Measurements from ENCODE around the gene C9orf43. TPM values are rescaled to one million over a fixed set of nuclear protein-coding genes. Genes with fewer than 3 reads are reported as not detected.

The C9orf43 gene
- total and polyA plus RNA-seq, 10 donors: 0.27 to 0.92 (median 0.47) TPM; not detected in 2

GRCh38 chr9:113471566-113471965, 61.0 kb downstream of the C9orf43 start:
- 84 to 88% (median 87%) methylated on average over 6 of the region's 6 CpGs for WGBS, 5 donors
- Histone ChIP-seq H3K27ac (peak overlapping the region in 2 of 8 donors; percentile 0 to 56), H3K9me3 (peaks cover 0 to 11% (median 0%) of the 10 kb centered on the region in 8 donors), H3K36me3 (no peaks in the 10 kb centered on the region), H3K4me3 (no peak overlapping the region), H3K4me1 (peaks cover 0 to 5% (median 0%) of the 10 kb centered on the region in 6 donors), H3K27me3 (replicated peaks in 1 of 7) (no peaks in the 10 kb centered on the region)
- intact Hi-C loops (cut with DNase I; ENCODE audit: low total_unique reads): no loop called here
- DNase-seq: no peak
- TF ChIP-seq POLR2A (IDR thresholded peaks at IDR 0.05) (no peak), CTCF (IDR thresholded peaks at IDR 0.05 in 8 of 11, conservative IDR thresholded peaks at IDR 0.05 in 3 of 11) (no peak), POLR2AphosphoS5 (IDR thresholded peaks at IDR 0.05) (no peak)

- Histone ChIP-seq H3K4me3 (no peak overlapping the region), H3K27me3 (replicated peaks in 1 of 7) (no peaks in the 10 kb centered on the region), H3K4me1 (peaks cover 0 to 5% (median 0%) of the 10 kb centered on the region in 6 donors), H3K27ac (peak overlapping the region in 2 of 8 donors; percentile 0 to 56), H3K9me3 (peaks cover 0 to 8% (median 0%) of the 10 kb centered on the region in 8 donors), H3K36me3 (no peaks in the 10 kb centered on the region)
- 88 to 99% (median 96%) methylated on average over 5 of the region's 5 CpGs for WGBS, 5 donors
- TF ChIP-seq POLR2AphosphoS5 (IDR thresholded peaks at IDR 0.05) (no peak), CTCF (IDR thresholded peaks at IDR 0.05 in 8 of 11, conservative IDR thresholded peaks at IDR 0.05 in 3 of 11) (no peak), POLR2A (IDR thresholded peaks at IDR 0.05) (no peak)
- no peak for DNase-seq
- intact Hi-C loops (cut with DNase I; ENCODE audit: low total_unique reads): no loop called here
These were observed 61.7 kb downstream of the C9orf43 start for GRCh38 chr9:113472199-113472598.

GRCh38 chr9:113474360-113475028, 63.9 kb downstream of the C9orf43 start:
- TF ChIP-seq POLR2A (IDR thresholded peaks at IDR 0.05): no peak
- no peak for TF ChIP-seq POLR2AphosphoS5 (IDR thresholded peaks at IDR 0.05)
- no peak for TF ChIP-seq CTCF (IDR thresholded peaks at IDR 0.05 in 8 of 11, conservative IDR thresholded peaks at IDR 0.05 in 3 of 11)
- H3K4me1 ChIP-seq: peaks cover 0 to 8% (median 3%) of the 10 kb centered on the region in 6 donors
- 86 to 94% (median 88%) methylated on average over 8 of the region's 8 CpGs for WGBS, 5 donors
- H3K27ac ChIP-seq: no peak overlapping the region
- no peaks in the 10 kb centered on the region for H3K27me3 ChIP-seq (replicated peaks in 1 of 7)
- H3K36me3 ChIP-seq: no peaks in the 10 kb centered on the region
- DNase-seq: no peak
- H3K4me3 ChIP-seq: no peak overlapping the region
- no peaks in the 10 kb centered on the region for H3K9me3 ChIP-seq
- intact Hi-C loops (cut with DNase I; ENCODE audit: low total_unique reads): no loop called here

GRCh38 chr9:113475031-113475430, 64.5 kb downstream of the C9orf43 start:
- no peak for DNase-seq
- intact Hi-C loops (cut with DNase I; ENCODE audit: low total_unique reads): no loop called here
- no peak for TF ChIP-seq CTCF (IDR thresholded peaks at IDR 0.05 in 8 of 11, conservative IDR thresholded peaks at IDR 0.05 in 3 of 11)
- TF ChIP-seq POLR2AphosphoS5 (IDR thresholded peaks at IDR 0.05): no peak
- no peak for TF ChIP-seq POLR2A (IDR thresholded peaks at IDR 0.05)
- Histone ChIP-seq H3K4me3 (no peak overlapping the region), H3K27ac (no peak overlapping the region), H3K4me1 (peaks cover 0 to 10% (median 4%) of the 10 kb centered on the region in 6 donors), H3K27me3 (replicated peaks in 1 of 7) (no peaks in the 10 kb centered on the region), H3K9me3 (no peaks in the 10 kb centered on the region), H3K36me3 (no peaks in the 10 kb centered on the region)
- 84 to 98% (median 92%) methylated on average over 2 of the region's 2 CpGs for WGBS, 5 donors

Data from spleen (tissue), 11 donors.